KOPT-K1 (cell line): ENCODE results near the gene LMX1B.
"Not testable (repeated sequence)": the region's sequence is repeated elsewhere in the genome, so short reads cannot be mapped to it uniquely, and the experiment has no call there.

Experiments
- H3K27ac ChIP-seq: fragments of 200-600 bp; sonication (generic); 2 replicates; pipeline ENCODE4 v1.5.1; 2016; ENCODE audit warnings: antibody characterized with exemption, mild to moderate bottlenecking, low read depth, low read length; ENCODE audit not compliant: poor library complexity, severe bottlenecking
- H3K36me3 ChIP-seq: fragments of 200-600 bp; sonication (generic); 2 replicates; pipeline ENCODE4 v1.5.1; 2017; ENCODE audit warnings: antibody characterized with exemption, mild to moderate bottlenecking, low read length, moderate library complexity; ENCODE audit not compliant: insufficient read depth
- H3K9me3 ChIP-seq: fragments of 200-600 bp; sonication (generic); 2 replicates; pipeline ENCODE4 v1.5.1; 2017; ENCODE audit warnings: antibody characterized with exemption, low read length, mild to moderate bottlenecking; ENCODE audit not compliant: insufficient read depth, poor library complexity, severe bottlenecking

LMX1B gene

DNA sequence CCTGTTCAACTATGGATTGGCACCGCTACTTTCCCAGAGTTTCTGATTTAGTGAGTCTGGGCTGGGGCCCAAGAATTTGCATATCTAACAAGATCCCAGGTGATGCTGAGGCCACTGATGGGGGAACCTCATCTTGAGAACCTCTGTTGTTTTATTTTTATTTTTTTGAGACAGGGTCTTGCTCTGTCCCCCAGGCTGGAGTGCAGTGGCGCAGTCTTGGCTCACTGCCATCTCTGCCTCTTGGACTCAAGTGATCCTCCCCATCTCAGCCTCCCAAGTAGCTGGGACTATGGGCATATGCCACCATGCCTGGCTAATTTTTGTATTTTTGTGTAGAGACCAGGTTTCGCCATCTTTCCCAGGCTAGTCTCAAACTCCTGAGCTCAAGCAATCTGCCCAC, 35.7 kb downstream of the LMX1B start:
- no peak overlapping the region for H3K27ac ChIP-seq
- H3K9me3 ChIP-seq: no peaks in the 10 kb centered on the region
- no peaks in the 10 kb centered on the region for H3K36me3 ChIP-seq

GRCh38 chr9:126650404-126651341, 36.9 kb downstream of the LMX1B start:
- H3K27ac ChIP-seq: no peak overlapping the region
- H3K9me3 ChIP-seq: no peaks in the 10 kb centered on the region
- H3K36me3 ChIP-seq: no peaks in the 10 kb centered on the region

DNA sequence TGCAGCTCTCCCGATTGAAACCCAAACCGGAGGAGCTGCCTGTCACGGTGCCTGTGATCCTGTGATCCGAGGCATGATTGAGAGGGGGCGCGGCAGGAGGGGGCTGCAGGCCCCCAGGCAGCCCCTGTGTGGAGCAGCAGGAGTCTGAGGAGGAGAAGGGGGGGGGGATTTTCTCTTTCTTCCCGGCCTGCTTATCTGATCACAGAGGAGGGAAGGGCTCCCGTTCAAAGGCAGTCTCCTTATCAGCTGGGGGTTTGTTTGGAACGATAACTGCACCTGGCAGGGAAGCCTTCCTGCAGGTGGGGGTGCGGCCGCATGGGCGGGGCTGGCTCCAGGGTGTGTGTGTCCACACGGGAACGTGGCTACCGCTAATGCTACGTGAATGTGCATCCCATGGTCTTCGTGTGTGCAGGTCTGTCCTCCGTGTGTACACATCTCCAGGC, 38.4 kb downstream of the LMX1B start:
- H3K27ac ChIP-seq: no peak overlapping the region
- no peaks in the 10 kb centered on the region for H3K9me3 ChIP-seq
- no peaks in the 10 kb centered on the region for H3K36me3 ChIP-seq

- Histone ChIP-seq H3K9me3 (no peaks in the 10 kb centered on the region), H3K36me3 (no peaks in the 10 kb centered on the region), H3K27ac (no peak overlapping the region)
Measured at GRCh38 chr9:126654124-126654523, 40.4 kb downstream of the LMX1B start.

DNA sequence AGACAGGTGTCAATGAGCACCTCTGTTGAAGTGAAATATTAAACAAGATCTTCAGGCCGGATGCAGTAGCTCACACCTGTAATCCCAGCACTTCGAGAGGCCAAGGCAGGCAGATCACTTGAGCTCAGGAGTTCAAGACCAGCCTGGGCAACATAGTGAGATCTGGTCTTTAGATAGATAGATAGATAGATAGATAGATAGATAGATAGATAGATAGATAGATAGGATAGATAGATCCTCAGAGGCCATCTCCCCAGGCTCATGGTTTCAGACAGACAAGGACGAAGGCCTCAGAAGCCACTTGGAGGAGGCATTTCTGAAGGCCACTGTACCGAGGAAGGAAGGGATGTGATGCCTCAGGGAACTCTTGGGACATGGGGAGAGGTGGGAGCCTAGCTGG, 42.5 kb downstream of the LMX1B start:
- H3K27ac ChIP-seq, H3K9me3 ChIP-seq, H3K36me3 ChIP-seq: not testable (repeated sequence)

GRCh38 chr9:126658201-126658825, 44.6 kb downstream of the LMX1B start:
- no peaks in the 10 kb centered on the region for H3K36me3 ChIP-seq
- no peaks in the 10 kb centered on the region for H3K9me3 ChIP-seq
- H3K27ac ChIP-seq: no peak overlapping the region

DNA sequence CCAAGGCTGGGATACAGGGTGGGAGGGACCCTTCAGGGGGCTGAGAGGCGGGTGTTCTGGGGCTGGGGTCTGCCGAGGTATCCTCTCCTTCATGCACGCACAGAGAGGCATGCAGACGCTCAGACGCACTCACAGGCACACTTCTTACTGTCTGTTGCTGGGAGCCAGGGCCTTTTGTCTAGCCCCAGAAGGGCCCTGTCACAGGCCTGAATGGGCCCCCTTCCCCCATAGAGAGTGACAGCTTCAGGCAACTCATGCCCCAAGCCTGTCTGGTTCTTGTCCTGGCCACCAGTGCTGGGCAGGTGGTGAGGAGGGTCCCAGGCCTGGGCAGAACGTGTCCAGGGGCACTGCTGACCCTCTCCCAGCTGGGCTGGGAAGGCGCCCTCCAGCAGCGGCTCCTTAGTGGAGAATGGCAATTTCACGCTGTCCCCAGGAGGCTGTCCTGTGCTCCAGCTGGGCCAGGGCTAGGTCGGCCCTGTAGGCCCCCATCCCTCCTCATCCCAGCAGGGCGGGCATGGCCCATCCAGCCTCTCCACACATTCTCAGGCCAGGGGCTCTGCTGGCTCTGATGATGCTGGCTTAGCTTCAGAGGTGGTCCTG, 45.3 kb downstream of the LMX1B start:
- Histone ChIP-seq H3K9me3 (no peaks in the 10 kb centered on the region), H3K27ac (no peak overlapping the region), H3K36me3 (no peaks in the 10 kb centered on the region)

DNA sequence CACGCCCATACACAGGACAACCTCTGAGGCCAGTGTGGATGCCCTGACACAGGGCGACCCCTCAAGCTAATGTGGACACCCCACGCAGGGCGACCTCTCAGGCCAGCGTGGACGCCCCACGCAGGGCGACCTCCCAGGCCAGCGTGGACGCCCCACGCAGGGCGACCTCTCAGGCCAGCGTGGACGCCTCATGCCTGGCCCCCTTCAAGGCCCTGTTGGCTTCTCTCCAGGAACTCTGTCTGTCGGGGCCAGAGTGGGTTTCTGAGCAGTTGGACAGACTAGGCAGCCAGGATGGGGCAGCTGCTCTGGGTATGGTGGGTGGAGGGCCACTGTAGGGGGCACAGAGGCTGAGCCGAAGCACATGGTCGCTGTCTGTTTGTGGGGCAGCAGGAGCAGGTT, 47.4 kb downstream of the LMX1B start:
- no peaks in the 10 kb centered on the region for H3K9me3 ChIP-seq
- no peaks in the 10 kb centered on the region for H3K36me3 ChIP-seq
- H3K27ac ChIP-seq: no peak overlapping the region

- Histone ChIP-seq H3K27ac (no peak overlapping the region), H3K9me3 (no peaks in the 10 kb centered on the region), H3K36me3 (no peaks in the 10 kb centered on the region)
Measured at GRCh38 chr9:126661521-126662251, 48.0 kb downstream of the LMX1B start.

DNA sequence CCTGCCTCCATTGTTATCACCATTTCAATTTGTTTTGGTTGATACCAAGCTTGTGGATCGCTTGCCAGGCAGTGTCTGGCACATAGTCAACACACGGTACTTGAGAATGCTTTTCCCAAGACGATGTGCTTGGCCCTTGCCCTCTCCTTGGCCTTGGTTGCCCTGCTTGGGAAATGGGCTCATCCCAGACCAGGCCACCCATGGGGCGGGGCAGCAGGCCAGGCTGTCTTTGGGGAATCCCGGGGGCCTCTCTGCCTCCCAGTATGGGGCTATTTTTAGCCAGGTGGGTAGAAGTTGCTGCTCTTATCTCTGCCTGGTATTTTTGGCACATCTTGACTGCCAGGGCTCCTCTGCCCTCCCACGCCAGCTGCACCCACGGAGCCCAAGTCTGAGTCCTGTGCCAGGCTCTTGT, 49.9 kb downstream of the LMX1B start:
- Histone ChIP-seq H3K9me3 (no peaks in the 10 kb centered on the region), H3K36me3 (no peaks in the 10 kb centered on the region), H3K27ac (no peak overlapping the region)

GRCh38 chr9:126664900-126665643, 51.3 kb downstream of the LMX1B start:
- H3K9me3 ChIP-seq: no peaks in the 10 kb centered on the region
- H3K27ac ChIP-seq: no peak overlapping the region
- no peaks in the 10 kb centered on the region for H3K36me3 ChIP-seq

DNA sequence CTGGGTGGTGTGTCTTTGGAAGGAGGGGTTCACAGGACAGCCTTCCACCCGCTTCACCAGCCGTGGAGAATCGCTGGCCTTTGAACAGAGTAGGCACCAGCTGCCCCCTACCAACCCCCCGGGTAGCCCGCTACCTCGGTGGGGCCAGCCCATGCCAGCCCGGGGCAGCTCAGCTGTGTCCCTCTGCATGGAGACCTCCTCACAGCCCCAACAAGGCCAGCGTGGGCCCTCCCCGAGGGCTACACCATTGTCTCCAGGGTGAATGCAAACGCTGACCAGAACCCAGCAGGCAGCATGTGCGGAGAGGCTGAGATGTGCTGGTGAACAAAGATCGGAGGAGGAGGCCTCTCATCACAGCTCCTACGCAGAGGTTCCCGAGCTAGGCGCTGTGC, 51.9 kb downstream of the LMX1B start:
- Histone ChIP-seq H3K36me3 (no peaks in the 10 kb centered on the region), H3K9me3 (no peaks in the 10 kb centered on the region), H3K27ac (no peak overlapping the region)

GRCh38 chr9:126666155-126666803, 52.6 kb downstream of the LMX1B start:
- Histone ChIP-seq H3K9me3 (no peaks in the 10 kb centered on the region), H3K27ac (no peak overlapping the region), H3K36me3 (no peaks in the 10 kb centered on the region)
